DND-41 (cell line): ENCODE results near the gene INPP5A.

Source experiments
- ATAC-seq: fragments of 200-7000 bp; cut with Tn5 transposase; 3 replicates; pipeline ENCODE4 v1.9.1; 2021; ENCODE audit warnings: low read depth; ENCODE audit not compliant: insufficient read depth
- DNase-seq: peaks from one replicate; pipeline ENCODE4 v3.0.0-alpha.2; 2020
- H2AFZ ChIP-seq: 2 replicates; pipeline ENCODE4 v1.6.0; 2012; ENCODE audit warnings: low read depth, low read length
- H3K27ac ChIP-seq: 2 replicates; pipeline ENCODE4 v1.5.1; 2012; ENCODE audit warnings: low read length, inconsistent platforms
- H3K27me3 ChIP-seq: fragments of 200-600 bp; sonication (generic); 2 replicates; pipeline ENCODE4 v1.6.0; 2012; ENCODE audit warnings: low read length, mild to moderate bottlenecking, inconsistent platforms; ENCODE audit not compliant: insufficient read depth, poor library complexity
- H3K36me3 ChIP-seq: 2 replicates; pipeline ENCODE4 v1.5.1; 2012; ENCODE audit warnings: low read length, inconsistent platforms; ENCODE audit not compliant: insufficient read depth
- H3K4me1 ChIP-seq: 2 replicates; pipeline ENCODE4 v1.5.1; 2012; ENCODE audit warnings: mild to moderate bottlenecking, low read length; ENCODE audit not compliant: insufficient read depth
- H3K4me2 ChIP-seq: 2 replicates; pipeline ENCODE4 v1.6.0; 2012; ENCODE audit warnings: mild to moderate bottlenecking, moderate library complexity, low read length, inconsistent platforms; ENCODE audit not compliant: insufficient read depth
- H3K4me3 ChIP-seq, 2 experiments: fragments of 200-600 bp in 1 of 2; shearing (Covaris generic) in 1 of 2; 2 replicates each; pipeline ENCODE4 v1.5.1; 2012 to 2016; ENCODE audit warnings: inconsistent platforms in 2 of 2, low read length in 2 of 2, mild to moderate bottlenecking in 2 of 2, low read depth in 1 of 2, moderate library complexity in 1 of 2
- H3K79me2 ChIP-seq: 2 replicates; pipeline ENCODE4 v1.6.0; 2012; ENCODE audit warnings: low read length, inconsistent platforms; ENCODE audit not compliant: insufficient read depth
- H3K9ac ChIP-seq: 2 replicates; pipeline ENCODE4 v1.6.0; 2012; ENCODE audit warnings: low read depth, mild to moderate bottlenecking, inconsistent platforms, low read length, moderate library complexity
- H3K9me3 ChIP-seq: 2 replicates; pipeline ENCODE4 v1.5.1; 2012; ENCODE audit warnings: low read length, moderate library complexity, mild to moderate bottlenecking, inconsistent platforms; ENCODE audit not compliant: insufficient read depth, severe bottlenecking
- H4K20me1 ChIP-seq: 2 replicates; pipeline ENCODE4 v1.6.0; 2012; ENCODE audit warnings: low read length; ENCODE audit not compliant: insufficient read depth
- EZH2 ChIP-seq: IDR thresholded peaks from 3 replicates; pipeline ENCODE4 v1.6.1; 2012; ENCODE audit warnings: borderline replicate concordance, low read depth, mild to moderate bottlenecking, moderate library complexity, low read length, inconsistent platforms; ENCODE audit not compliant: severe bottlenecking
- TF ChIP-seq, protein P1 (sequence below): IDR thresholded peaks from 2 replicates; pipeline ENCODE4 v1.5.1; 2012; ENCODE audit warnings: borderline replicate concordance, low read length, moderate library complexity, mild to moderate bottlenecking; ENCODE audit not compliant: poor library complexity, severe bottlenecking; ENCODE audit errors: extremely low read depth

Gene INPP5A

DNA sequence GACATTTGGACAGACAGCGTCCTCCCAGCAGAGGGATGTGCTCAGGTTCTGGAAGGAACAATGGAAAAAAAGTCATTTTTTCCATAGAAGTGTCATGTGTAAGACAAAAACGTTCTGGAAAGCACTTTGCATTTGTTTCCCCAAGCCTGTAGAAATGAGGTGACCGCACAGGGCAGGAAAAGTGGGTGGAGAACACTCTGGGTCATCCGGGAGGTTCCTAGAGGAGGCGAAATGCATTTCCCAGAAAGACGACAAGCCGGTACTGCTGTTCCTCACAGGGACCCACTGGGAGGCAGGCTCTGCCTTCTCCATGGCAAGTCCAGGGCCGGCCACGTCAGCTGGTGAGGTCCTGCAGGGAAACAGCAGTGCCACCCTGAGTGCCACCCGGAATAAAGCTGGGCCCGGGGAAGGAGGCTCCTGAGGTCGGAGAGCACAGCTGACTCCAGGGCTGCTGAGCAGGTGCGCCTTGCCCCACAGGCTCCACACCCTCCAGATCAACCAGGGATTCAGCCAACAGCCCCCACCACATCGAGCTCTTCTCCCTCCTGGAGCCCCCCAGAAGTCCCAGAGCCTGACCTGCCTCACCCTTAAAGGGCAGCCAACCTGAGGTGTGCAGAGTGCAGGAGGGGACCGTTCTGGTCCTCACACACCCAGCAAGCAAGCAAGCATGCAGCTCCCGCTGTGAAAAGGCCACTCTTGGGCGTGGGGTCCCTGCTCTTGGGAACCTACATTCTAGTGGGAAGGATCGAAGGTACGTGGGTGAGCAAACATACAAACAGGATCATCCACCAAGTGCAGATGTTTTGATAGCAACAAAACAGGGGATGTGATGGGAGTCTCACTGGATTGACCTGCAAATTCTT lies 28.8 kb upstream of the INPP5A start:
- Histone ChIP-seq H3K36me3 (no peaks in the 10 kb centered on the region), H4K20me1 (peaks cover 3% of the 10 kb centered on the region; the same call in 1 of the 2 replicates), H3K4me3 (no peak overlapping the region), H3K4me2 (no peak overlapping the region), H3K9me3 (no peaks in the 10 kb centered on the region), H3K9ac (no peak overlapping the region), H3K27ac (no peak overlapping the region), H3K27me3 (no peaks in the 10 kb centered on the region), H3K79me2 (no peaks in the 10 kb centered on the region), H2AFZ (no peak overlapping the region), H3K4me1 (no peaks in the 10 kb centered on the region)
- ATAC-seq, result no peak
- DNase-seq, result no peak
- TF ChIP-seq, protein P1, sequence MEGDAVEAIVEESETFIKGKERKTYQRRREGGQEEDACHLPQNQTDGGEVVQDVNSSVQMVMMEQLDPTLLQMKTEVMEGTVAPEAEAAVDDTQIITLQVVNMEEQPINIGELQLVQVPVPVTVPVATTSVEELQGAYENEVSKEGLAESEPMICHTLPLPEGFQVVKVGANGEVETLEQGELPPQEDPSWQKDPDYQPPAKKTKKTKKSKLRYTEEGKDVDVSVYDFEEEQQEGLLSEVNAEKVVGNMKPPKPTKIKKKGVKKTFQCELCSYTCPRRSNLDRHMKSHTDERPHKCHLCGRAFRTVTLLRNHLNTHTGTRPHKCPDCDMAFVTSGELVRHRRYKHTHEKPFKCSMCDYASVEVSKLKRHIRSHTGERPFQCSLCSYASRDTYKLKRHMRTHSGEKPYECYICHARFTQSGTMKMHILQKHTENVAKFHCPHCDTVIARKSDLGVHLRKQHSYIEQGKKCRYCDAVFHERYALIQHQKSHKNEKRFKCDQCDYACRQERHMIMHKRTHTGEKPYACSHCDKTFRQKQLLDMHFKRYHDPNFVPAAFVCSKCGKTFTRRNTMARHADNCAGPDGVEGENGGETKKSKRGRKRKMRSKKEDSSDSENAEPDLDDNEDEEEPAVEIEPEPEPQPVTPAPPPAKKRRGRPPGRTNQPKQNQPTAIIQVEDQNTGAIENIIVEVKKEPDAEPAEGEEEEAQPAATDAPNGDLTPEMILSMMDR, result no peak
- TF ChIP-seq EZH2, result no peak

DNA sequence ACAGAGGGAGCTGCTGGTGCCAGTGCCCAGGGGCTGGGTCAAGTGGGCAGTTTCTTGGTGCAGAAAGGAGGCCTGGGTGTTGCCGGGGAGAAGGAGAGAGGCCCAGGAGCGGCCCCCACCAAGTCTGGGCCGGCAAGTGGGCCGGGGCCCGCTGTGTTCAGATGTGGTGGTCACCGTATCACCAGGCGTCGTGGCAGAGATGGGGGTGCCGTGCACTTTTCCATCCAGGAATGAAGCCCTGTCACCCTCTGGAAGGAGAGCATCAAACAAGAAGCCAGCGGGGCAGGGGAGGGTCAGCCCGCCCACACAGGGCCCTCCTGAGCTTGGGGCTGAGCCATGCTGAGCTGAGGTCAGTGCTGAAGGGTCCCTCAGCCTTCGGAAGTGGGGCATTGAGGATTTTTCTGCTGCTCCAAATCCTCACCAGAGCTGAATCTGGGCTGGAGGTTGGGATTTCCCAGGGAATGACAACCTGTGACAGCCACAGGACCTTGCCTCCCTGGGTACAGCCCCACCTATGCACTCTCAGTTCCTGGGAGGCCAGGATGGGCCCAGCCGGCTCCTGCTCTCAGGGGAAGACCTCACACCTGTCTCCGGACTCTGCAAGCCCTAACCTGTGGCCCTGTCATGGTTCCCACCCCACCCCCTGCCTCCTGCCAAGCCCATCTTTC lies 27.9 kb upstream of the INPP5A start:
- no peak overlapping the region for H3K4me2 ChIP-seq
- no peak overlapping the region for H3K27ac ChIP-seq
- no peak overlapping the region for H3K4me3 ChIP-seq
- no peaks in the 10 kb centered on the region for H3K79me2 ChIP-seq
- peaks cover 3% of the 10 kb centered on the region; the same call in 1 of the 2 replicates for H4K20me1 ChIP-seq
- H3K36me3 ChIP-seq, result no peaks in the 10 kb centered on the region
- TF ChIP-seq EZH2, result no peak
- TF ChIP-seq, protein P1, result no peak
- ATAC-seq, result no peak
- H3K9ac ChIP-seq, result no peak overlapping the region
- no peak for DNase-seq
- H2AFZ ChIP-seq, result no peak overlapping the region
- H3K9me3 ChIP-seq, result no peaks in the 10 kb centered on the region
- H3K4me1 ChIP-seq, result no peaks in the 10 kb centered on the region
- H3K27me3 ChIP-seq, result no peaks in the 10 kb centered on the region

DNA sequence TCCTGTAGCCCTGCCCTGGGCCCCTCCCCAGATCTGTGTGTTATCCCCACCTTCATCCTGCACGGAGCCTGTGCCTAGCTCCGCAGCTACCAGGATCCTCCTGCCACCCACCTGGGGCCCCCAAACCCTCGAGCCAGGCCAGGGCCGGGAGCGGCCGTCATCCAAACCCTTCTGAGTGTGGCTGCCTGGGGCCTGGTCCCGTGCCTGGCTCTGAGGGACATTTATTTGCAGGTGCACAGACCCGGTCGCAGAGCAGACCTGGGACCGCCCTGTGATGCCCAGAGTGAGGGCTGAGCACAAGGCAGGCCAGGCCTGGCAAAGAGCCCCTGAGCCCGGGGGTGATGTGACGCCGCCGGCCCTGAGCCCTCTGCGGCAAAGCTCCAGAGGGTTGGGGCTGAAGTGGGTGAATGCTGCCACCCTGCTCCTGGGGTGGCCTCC lies 27.4 kb upstream of the INPP5A start:
- Histone ChIP-seq H3K36me3 (no peaks in the 10 kb centered on the region), H3K9me3 (no peaks in the 10 kb centered on the region), H4K20me1 (0 out of 2 replicates have a peak, but pooled peaks cover 3% of the 10 kb centered on the region), H3K4me2 (no peak overlapping the region), H3K4me3 (no peak overlapping the region), H3K79me2 (no peaks in the 10 kb centered on the region), H3K27ac (no peak overlapping the region), H2AFZ (no peak overlapping the region), H3K9ac (no peak overlapping the region), H3K4me1 (no peaks in the 10 kb centered on the region), H3K27me3 (no peaks in the 10 kb centered on the region)
- ATAC-seq (no peak), DNase-seq (no peak)
- TF ChIP-seq, protein P1, result no peak
- no peak for TF ChIP-seq EZH2
